T follicular helper cell (primary cell): ENCODE data around the gene CRLF3.
"Not testable (repeated sequence)": the region's sequence is repeated elsewhere in the genome, so short reads cannot be mapped to it uniquely, and the experiment has no call there.

Experiments
- DNase-seq: peaks from one replicate; pipeline ENCODE4 v3.0.0-alpha.2; 2020; ENCODE audit warnings: low read depth
- total RNA-seq, 2 experiments: gene quantifications; one replicate each; lab custom pipeline; 2026; lab: John Stamatoyannopoulos, UW

Gene CRLF3, protein sequence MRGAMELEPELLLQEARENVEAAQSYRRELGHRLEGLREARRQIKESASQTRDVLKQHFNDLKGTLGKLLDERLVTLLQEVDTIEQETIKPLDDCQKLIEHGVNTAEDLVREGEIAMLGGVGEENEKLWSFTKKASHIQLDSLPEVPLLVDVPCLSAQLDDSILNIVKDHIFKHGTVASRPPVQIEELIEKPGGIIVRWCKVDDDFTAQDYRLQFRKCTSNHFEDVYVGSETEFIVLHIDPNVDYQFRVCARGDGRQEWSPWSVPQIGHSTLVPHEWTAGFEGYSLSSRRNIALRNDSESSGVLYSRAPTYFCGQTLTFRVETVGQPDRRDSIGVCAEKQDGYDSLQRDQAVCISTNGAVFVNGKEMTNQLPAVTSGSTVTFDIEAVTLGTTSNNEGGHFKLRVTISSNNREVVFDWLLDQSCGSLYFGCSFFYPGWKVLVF
- 105 to 157 reads per million in 2 experiments for total RNA-seq

DNA sequence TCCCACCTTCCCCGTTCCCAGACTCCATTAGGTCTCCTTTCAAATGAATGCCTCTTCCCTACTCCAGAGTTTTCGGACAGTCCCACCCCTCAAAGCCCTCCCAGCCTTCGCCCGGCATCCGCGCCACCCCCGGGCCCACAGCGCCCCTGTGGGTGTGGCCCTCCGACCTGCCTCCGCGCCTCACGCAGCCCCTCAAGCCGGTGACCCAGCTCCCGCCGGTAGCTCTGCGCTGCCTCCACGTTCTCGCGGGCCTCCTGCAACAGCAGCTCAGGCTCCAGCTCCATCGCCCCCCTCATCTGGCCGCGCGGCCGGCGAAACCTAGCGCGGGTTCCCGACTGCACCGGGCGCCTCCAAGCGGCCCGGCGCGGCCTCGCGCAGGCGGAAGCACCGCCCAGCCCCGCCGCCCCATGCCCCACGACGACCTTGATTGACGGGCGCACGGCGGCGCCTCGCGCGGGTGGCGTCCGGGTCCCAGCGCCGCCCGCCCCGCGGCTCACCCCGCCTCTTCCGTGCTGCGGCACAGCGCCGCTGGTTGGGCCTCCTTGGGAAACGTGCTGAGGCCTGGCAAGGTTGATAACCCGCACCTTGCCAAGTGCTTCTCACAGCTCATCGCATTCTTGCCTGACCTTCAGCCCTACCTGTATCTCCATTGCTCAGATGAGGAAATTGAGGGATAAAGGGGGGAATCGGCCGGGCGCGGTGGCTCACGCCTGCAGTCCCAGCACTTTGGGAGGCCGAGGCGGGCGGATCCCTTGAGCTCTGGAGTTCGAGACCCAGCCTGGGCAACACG, at the start of gene CRLF3:
CRLF3 (minus strand) TSS at position 337 of the 790 bp plus-strand sequence; CDS start at position 296, 41 bp downstream.
- peak; percentile 85 for DNase-seq

DNA sequence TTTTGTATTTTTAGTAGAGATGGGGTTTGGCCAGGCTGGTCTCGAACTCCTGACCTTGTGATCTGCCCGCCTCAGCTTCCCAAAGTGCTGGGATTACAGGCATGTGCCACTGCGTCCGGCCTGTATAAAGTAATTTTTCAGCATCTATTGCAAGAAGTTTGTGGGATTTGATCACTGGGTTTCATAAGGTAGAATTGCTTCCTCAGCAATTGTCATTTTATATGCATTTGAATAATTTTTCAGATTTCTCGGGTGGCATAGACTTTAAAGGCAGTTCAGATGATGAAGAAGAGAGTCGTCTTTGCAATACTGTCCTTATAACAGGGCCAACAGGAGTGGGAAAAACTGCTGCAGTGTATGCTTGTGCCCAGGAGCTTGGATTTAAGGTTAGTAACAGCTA, 44.5 kb upstream of the CRLF3 start:
- DNase-seq: no peak

DNA sequence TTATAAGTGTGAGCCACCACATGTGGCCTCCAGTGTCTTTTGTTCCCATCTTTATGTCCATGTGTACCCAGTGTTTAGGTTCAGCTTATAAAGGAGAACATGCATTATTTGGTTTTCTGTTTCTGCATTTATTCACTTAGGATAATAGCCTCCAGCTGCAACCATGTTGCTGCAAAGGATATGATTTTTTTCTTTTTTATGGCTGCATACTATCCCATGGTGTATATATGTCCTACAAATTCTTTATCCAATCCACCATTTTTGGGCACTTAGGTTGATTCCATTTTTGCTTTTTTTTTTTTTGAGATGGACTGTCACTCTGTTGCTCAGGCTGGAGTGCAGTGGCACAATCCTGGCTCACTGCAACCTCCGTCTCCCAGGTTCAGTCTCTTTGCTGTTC, 40.1 kb upstream of the CRLF3 start:
- DNase-seq: no peak

- DNase-seq: no peak
Measured at GRCh38 chr17:30858556-30859250, 34.2 kb upstream of the CRLF3 start.

DNA sequence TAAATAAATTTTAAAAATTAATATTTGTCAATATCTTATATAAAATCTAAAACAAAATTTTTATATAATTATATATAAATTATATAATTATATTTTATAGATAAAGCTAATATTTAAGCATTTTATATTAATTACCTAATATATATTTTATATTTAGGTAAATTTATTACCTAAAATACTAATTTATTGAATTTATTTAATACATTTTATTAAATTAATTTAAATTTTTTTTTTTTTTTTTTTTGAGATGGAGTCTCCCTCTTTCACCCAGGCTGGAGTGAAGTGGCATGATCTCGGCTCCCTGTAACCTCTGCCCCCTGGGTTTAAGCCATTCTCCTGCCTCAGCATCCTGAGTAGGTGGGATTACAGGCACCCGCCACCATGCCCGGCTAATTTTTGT, 29.7 kb upstream of the CRLF3 start:
- DNase-seq: no peak

- DNase-seq: no peak
Measured at GRCh38 chr17:30848021-30848420, 23.5 kb upstream of the CRLF3 start.

GRCh38 chr17:30840771-30841170, 16.3 kb upstream of the CRLF3 start:
- DNase-seq: no peak

DNA sequence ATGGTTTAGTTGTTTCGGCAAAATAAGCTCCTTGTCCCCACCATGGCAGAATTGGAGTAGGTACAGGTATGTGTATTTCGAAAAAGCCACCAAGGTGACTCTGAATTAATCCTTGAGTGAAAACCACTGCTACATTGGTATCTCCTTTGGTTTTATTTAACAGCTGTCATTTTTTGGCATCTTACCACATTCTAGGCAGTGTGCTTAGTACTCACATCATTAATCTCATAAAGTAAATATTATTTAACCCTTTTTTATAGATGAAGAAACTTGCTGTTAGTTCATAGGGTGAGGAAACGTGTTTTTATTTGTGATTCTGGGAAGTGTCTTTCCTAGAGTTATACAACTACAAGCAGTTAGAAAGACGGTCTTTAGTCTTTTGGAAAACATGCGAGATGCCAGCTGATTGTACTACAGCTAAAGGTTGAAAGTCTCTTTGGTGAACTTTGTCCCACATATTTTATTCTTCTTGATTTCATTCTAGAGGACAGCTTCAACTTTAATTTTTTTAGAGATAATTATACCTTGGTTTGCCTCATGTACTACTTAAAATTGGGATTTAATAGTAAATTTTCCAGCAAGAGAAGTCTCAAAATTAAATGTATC, 13.8 kb upstream of the CRLF3 start:
- DNase-seq: no peak

GRCh38 chr17:30832438-30833124, 8.1 kb upstream of the CRLF3 start:
- no peak for DNase-seq

DNA sequence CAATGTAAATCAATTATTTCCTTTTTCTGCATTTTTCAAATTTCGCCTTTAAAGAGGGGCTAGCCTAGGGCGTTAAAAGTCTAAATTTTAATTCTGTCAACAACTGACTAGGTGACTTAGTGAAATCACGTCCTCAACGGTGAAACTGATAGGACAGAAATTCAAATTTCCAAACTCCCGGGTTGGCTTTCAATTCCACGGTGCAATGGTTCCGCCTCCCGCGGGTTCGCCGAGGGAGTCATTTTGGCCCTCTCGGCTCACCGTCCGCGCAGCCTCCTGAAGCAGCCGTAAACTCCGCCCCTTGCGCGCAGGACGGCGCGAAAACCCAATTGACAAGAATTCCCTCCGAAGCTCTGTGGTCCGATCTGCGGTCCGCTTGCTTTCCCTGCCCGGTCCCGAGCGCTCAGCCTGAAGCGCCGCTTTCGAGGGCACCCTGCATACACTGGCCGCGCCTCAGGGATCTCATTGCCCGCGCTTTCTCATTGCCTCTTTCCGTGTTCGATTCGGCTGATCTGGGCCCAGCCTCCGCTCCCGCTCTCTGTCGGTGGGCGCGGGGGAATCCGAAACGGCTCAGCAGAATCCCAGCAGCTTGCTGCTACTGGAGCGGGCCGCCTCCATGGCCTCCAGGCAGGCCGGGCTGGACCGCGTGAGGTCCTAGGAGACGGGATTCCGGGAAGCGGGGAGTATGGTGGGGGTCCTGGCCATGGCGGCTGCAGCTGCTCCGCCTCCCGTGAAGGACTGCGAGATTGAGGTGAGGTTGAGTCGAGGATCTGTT, 7.4 kb upstream of the CRLF3 start, which contains the start of gene ATAD5:
ATAD5 (plus strand) TSS at position 304 of the 775 bp plus-strand sequence; CDS start at position 686, 382 bp downstream.
- DNase-seq: peak; percentile 86

GRCh38 chr17:30831257-30831656, 6.8 kb upstream of the CRLF3 start:
- DNase-seq: no peak

GRCh38 chr17:30829022-30829421, 4.5 kb upstream of the CRLF3 start:
- no peak for DNase-seq

DNA sequence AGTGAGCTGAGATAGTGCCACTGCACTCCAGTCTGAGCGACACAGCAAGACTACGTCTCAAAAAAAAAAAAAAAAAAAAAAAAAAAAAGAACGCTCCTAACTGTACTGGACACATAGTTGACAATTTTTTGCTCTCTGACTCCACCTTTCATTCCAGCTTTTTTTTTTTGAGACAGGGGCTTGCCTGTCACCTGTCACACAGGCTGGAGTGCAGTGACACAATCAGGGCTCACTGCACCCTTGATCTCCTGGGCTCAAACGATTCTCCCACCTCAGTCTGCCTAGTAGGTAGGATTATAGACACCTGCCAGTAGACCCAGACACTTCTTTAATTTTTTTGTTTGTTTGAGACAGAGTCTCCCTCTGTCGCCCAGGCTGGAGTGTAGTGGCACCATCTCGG, 2.6 kb upstream of the CRLF3 start:
- DNase-seq: no peak

GRCh38 chr17:30824002-30824355, 513 bp downstream of the CRLF3 start:
- DNase-seq: no peak

DNA sequence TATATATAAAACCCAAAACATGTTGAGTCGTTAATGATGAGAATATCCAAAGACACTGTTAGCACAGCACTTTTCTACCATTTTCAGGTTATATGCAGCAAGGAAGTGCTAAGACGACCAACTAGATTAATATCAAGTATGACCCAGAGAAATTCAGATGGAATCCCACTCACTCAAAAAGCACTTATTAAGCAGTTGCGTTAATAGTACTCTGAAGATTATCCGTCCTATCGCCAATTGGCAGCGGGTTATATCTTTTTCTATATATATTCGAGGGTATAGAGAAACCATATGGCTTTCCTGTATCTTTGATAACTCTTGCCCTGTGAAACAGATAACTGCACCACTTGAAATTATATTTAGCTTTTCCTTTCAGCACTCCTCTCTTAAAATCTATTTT, 1.1 kb downstream of the CRLF3 start:
- DNase-seq: no peak

GRCh38 chr17:30822919-30823318, 1.6 kb downstream of the CRLF3 start:
- DNase-seq: not testable (repeated sequence)

DNA sequence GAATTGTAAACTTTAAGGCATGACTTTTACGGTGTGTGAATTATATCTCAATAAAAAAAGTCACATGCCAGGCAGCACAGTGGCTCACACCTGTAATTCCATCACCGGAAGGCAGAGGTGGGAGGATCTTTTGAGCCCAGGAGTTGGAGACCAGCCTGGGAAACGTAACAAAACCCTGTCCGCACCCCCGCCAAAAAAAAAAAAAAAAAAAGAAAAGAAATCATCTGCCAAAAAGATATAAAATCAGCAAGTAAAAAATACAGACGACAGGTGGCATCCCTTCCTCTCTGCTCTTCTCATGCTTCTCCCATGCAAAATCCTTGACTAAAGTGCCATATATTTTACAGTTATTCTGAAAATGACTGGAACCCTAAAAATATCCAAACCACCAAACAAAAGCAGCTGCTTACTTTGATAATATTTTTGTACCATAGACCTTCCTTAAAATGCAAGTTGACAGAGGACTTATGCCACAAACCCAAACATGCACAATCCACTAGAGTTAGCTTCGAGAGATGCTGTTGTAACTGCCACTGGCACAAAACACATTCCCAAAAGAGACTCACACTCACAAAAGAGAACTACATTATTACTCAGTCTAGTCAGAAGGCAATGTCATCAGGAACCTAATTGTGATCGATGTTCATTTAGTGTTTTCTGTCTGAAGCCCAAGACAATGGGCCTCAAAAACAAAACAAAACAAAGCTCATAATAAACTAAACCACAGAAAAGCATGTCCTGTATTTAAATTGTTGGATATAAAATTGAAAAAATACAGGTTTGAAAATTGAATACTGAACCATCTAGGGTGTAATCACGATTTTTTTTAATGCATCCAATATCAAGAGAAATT, 2.4 kb downstream of the CRLF3 start:
- no peak for DNase-seq

- no peak for DNase-seq
Measured at GRCh38 chr17:30819971-30820705, 4.4 kb downstream of the CRLF3 start.

- DNase-seq: no peak
Measured at GRCh38 chr17:30816165-30816564, 8.3 kb downstream of the CRLF3 start.
